K562 (cell line): ENCODE data around the gene BPTF. TPM values are rescaled to one million over a fixed set of nuclear protein-coding genes. Genes with fewer than 3 reads are reported as not detected.

Experiments
- ATAC-seq: fragments of 200-7000 bp; cut with Tn5 transposase; 3 replicates; pipeline ENCODE4 v1.9.1; 2020; ENCODE audit warnings: moderate library complexity
- BruUV-seq: library from RNA; stranded (reverse); fragments of 400-500 nt; replicated peaks from 2 replicates; lab custom pipeline; 2021; lab: Mats Ljungman, UMichigan
- CTCF ChIA-PET: fragments of 300-600 bp; formaldehyde crosslinking; extraction: SDS; loops from one replicate; lab custom pipeline; 2021; ENCODE audit warnings: low intra/inter-chr PET ratio; lab: Yijun Ruan, JAX
- POLR2A ChIA-PET: fragments of 300-600, 350-650 bp; sonication (Branson Sonifier 250); formaldehyde crosslinking; extraction: SDS; loops from one replicate; lab custom pipeline; 2021; ENCODE audit warnings: antibody characterized with exemption, inconsistent platforms; lab: Yijun Ruan, JAX
- DNase-seq, 4 experiments: peaks; one replicate each; pipeline versions ENCODE4 v3.0.0 to v3.0.0-alpha.2; 2011 to 2018; ENCODE audit warnings: low spot score in 3 of 4, mixed read lengths in 3 of 4; ENCODE audit errors: extremely low read depth in 1 of 4
- FAIRE-seq: peaks from 2 replicates; lab custom pipeline; 2011; peaks lifted over from hg19 to GRCh38; lab: Jason Lieb, UNC
- H2AFZ ChIP-seq: 2 replicates; pipeline ENCODE4 v1.6.0; 2011; ENCODE audit warnings: low read depth, low read length, control low read depth, inconsistent platforms
- H3K27ac ChIP-seq: fragments of 200-600 bp; 3 replicates; pipeline ENCODE4 v1.8.0; 2011; ENCODE audit warnings: low read depth, mild to moderate bottlenecking, control low read depth, inconsistent platforms, low read length, moderate library complexity, mixed read lengths; ENCODE audit errors: extremely low read depth
- H3K27me3 ChIP-seq, 2 experiments: fragments of 300-600 bp in 1 of 2; 2 replicates in 1 of 2; 3 replicates in 1 of 2; pipeline versions ENCODE4 v1.6.0 to v1.8.0; 2011; ENCODE audit warnings: inconsistent platforms in 2 of 2, low read length in 2 of 2, mild to moderate bottlenecking in 1 of 2, mixed read lengths in 1 of 2, moderate library complexity in 1 of 2; ENCODE audit not compliant: control insufficient read depth in 2 of 2, insufficient read depth in 2 of 2
- H3K36me3 ChIP-seq: fragments of 300-600 bp; 3 replicates; pipeline ENCODE4 v1.8.0; 2011; ENCODE audit warnings: mild to moderate bottlenecking, low read length, inconsistent platforms; ENCODE audit not compliant: control insufficient read depth, insufficient read depth
- H3K4me1 ChIP-seq, 2 experiments: fragments of 200-600 bp in 1 of 2; replicated peaks in 1 of 2; 2 replicates in 1 of 2; 3 replicates in 1 of 2; pipeline versions ENCODE4 v1.5.1 to v1.8.0; 2011; ENCODE audit warnings: inconsistent platforms in 2 of 2, low read length in 2 of 2, mild to moderate bottlenecking in 1 of 2, mixed read lengths in 1 of 2, moderate library complexity in 1 of 2; ENCODE audit not compliant: control insufficient read depth in 2 of 2, insufficient read depth in 2 of 2
- H3K4me2 ChIP-seq: 2 replicates; pipeline ENCODE4 v1.6.1; 2011; ENCODE audit warnings: low read length, control low read depth, inconsistent platforms, mixed read lengths; ENCODE audit not compliant: insufficient read depth
- H3K4me3 ChIP-seq: fragments of 200-600 bp; sonication (generic), shearing (Covaris generic); 2 replicates; pipeline ENCODE4 v1.5.1; 2016; ENCODE audit warnings: control low read depth, inconsistent platforms
- H3K79me2 ChIP-seq: fragments of 200-600 bp; 3 replicates; pipeline ENCODE4 v1.8.0; 2011; ENCODE audit warnings: low read length, inconsistent platforms; ENCODE audit not compliant: control insufficient read depth, insufficient read depth
- H3K9ac ChIP-seq, 2 experiments: 2 replicates each; pipeline versions ENCODE4 v1.6.0 to v1.6.1; 2011; ENCODE audit warnings: low read depth in 2 of 2, low read length in 2 of 2, control low read depth in 1 of 2, inconsistent platforms in 1 of 2, mild to moderate bottlenecking in 1 of 2, mixed read lengths in 1 of 2; ENCODE audit not compliant: insufficient read depth in 1 of 2
- H3K9me1 ChIP-seq: one replicate; pipeline ENCODE4 v1.6.0; 2011; ENCODE audit warnings: inconsistent platforms, mild to moderate bottlenecking, low read length, moderate library complexity; ENCODE audit not compliant: control insufficient read depth, insufficient read depth
- H3K9me3 ChIP-seq: replicated peaks from 2 replicates; pipeline ENCODE4 v1.5.1; 2011; ENCODE audit warnings: low read depth, low read length, inconsistent platforms; ENCODE audit not compliant: control insufficient read depth, insufficient read depth
- H4K20me1 ChIP-seq: replicated peaks from 2 replicates; pipeline ENCODE4 v1.6.1; 2011; ENCODE audit warnings: low read length, inconsistent platforms, mixed read lengths; ENCODE audit not compliant: control insufficient read depth, insufficient read depth
- RAD21 ChIP-seq, 2 experiments: fragments of 250-450 bp in 1 of 2; fragments of 450-650 bp in 1 of 2; sonication (Bioruptor Pico) in 1 of 2; formaldehyde crosslinking in 1 of 2; IDR thresholded peaks in 1 of 2; conservative IDR thresholded peaks in 1 of 2; 2 replicates each; pipeline versions ENCODE4 v1.4.0 to v1.8.0; 2020 to 2022; ENCODE audit warnings: mild to moderate bottlenecking in 2 of 2, moderate library complexity in 1 of 2
- WGBS: fragments of 100-300 bp; shearing (Covaris generic); methylation state at CpG from one replicate; pipeline ENCODE4 v1.1.6; 2016; ENCODE audit warnings: low coverage, mixed read lengths; ENCODE audit not compliant: insufficient coverage; ENCODE audit errors: missing lambda C conversion rate; 5-methylcytosine and 5-hydroxymethylcytosine counted together
- in situ Hi-C: fragments of 300-500 bp; cut with MboI; formaldehyde crosslinking; loops from 4 replicates; pipeline ENCODE4 v1.15.0; 2018; ENCODE audit warnings: inconsistent platforms, mixed read lengths
- intact Hi-C: fragments of 100-400 bp; cut with micrococcal nuclease; formaldehyde crosslinking; loops from 2 replicates; pipeline ENCODE4 v1.14.2; 2022
- polyA plus RNA-seq, 8 experiments: library from polyadenylated mRNA; depleted of rRNA in 4 of 8; stranded (reverse) in 5 of 8; unstranded in 3 of 8; fragments of >200 nt; fragmentation: Nextera tagmentation in 2 of 8; fragmentation: Illumina TruSeq in 1 of 8; extraction: Ambion mirVana in 2 of 8; extraction: Trizol in 1 of 8; gene quantifications; 2 replicates each; pipeline versions ENCODE4 v1.2.1 to v1.2.3, GENCODE V29; 2011 to 2014; ENCODE audit warnings: inconsistent platforms in 1 of 8, missing spikeins in 1 of 8
- total RNA-seq, 7 experiments: library from RNA; depleted of rRNA in 6 of 7; stranded (reverse); fragments of >200 nt in 6 of 7; fragmentation: Illumina TruSeq in 2 of 7; extraction: Trizol in 2 of 7; gene quantifications; 2 replicates each; pipeline versions ENCODE4 v1.2.1 to v1.2.3, GENCODE V29; 2011 to 2021; ENCODE audit warnings: low replicate concordance in 1 of 7
- TF ChIP-seq, protein P1 (sequence below), 3 experiments: IDR thresholded peaks in 2 of 3; conservative IDR thresholded peaks in 1 of 3; 2 replicates each; pipeline ENCODE4 v1.5.1; 2011 to 2012; ENCODE audit warnings: low read length in 3 of 3, mild to moderate bottlenecking in 3 of 3, control low read depth in 2 of 3, improper control_type of control experiment in 1 of 3, inconsistent platforms in 1 of 3, low read depth in 1 of 3, mixed read lengths in 1 of 3, moderate library complexity in 1 of 3; ENCODE audit not compliant: insufficient read depth in 2 of 3
- TF ChIP-seq, protein P2 (sequence below), 2 experiments: fragments of 450-650 bp; IDR thresholded peaks; 2 replicates each; pipeline ENCODE4 v1.6.1; 2016; ENCODE audit warnings: mild to moderate bottlenecking in 2 of 2, borderline replicate concordance in 1 of 2, low read depth in 1 of 2, moderate library complexity in 1 of 2

BPTF gene
- total and polyA plus RNA-seq, 9 of the 15 experiments (the other 6 are each of a cell fraction or from before 2014, with no cell fraction given) = 12.5 to 52.1 (median 26.9) TPM

DNA sequence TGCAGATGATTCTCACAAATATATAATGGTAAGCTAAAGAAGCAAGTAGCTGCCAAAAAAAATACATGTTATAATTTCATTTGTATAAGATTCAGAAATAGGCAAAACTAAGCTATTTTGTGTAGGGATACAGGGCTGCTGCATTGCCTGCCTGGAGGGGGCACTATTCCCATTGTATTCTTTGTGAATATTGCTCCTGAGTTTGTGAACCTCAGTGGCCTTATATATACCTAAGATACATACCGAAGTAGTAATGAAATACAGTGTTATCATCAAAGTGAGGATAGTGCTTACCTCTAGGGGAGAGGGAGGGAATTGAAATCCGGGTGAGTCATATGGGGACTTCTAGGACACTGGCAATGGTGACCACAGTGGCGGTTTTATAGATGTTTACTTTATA is 117.5 kb downstream of the BPTF start:
- Histone ChIP-seq H4K20me1 (no peaks in the 10 kb centered on the region), H3K9me1 (no peaks in the 10 kb centered on the region), H3K27ac (no peak overlapping the region), H3K4me3 (no peak overlapping the region), H3K4me1 (no peaks in the 10 kb centered on the region), H3K79me2 (no peaks in the 10 kb centered on the region), H2AFZ (no peak overlapping the region), H3K27me3 (no peaks in the 10 kb centered on the region), H3K36me3 (peaks cover 91% of the 10 kb centered on the region), H3K9me3 (no peaks in the 10 kb centered on the region), H3K4me2 (no peak overlapping the region), H3K9ac (no peak overlapping the region)
- POLR2A ChIA-PET = interaction anchor here (1.0 to 1.5 kb wide), 2 partner anchors 9 to 10 kb away, joined by 3 to 4 read pairs; no protein-coding TSS in a partner anchor
- intact Hi-C loops = no loop called here
- WGBS = 67% methylated on average over 3 of the region's 3 CpGs
- BruUV-seq = no TSS peak
- ATAC-seq = peak; percentile 79
- FAIRE-seq = no peak
- peak; percentile 22 to 39 (median 32) for DNase-seq
- TF ChIP-seq, protein P1, sequence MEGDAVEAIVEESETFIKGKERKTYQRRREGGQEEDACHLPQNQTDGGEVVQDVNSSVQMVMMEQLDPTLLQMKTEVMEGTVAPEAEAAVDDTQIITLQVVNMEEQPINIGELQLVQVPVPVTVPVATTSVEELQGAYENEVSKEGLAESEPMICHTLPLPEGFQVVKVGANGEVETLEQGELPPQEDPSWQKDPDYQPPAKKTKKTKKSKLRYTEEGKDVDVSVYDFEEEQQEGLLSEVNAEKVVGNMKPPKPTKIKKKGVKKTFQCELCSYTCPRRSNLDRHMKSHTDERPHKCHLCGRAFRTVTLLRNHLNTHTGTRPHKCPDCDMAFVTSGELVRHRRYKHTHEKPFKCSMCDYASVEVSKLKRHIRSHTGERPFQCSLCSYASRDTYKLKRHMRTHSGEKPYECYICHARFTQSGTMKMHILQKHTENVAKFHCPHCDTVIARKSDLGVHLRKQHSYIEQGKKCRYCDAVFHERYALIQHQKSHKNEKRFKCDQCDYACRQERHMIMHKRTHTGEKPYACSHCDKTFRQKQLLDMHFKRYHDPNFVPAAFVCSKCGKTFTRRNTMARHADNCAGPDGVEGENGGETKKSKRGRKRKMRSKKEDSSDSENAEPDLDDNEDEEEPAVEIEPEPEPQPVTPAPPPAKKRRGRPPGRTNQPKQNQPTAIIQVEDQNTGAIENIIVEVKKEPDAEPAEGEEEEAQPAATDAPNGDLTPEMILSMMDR (IDR thresholded peaks at IDR 0.05 in 2 of 3, conservative IDR thresholded peaks at IDR 0.05 in 1 of 3; ENCODE audit: insufficient read depth in 2 of 3, low read depth in 1 of 3, low read length in 3 of 3) = peak; percentile 34 to 61 (median 59); a peak in 5 of 6 replicates
- TF ChIP-seq, protein P2, sequence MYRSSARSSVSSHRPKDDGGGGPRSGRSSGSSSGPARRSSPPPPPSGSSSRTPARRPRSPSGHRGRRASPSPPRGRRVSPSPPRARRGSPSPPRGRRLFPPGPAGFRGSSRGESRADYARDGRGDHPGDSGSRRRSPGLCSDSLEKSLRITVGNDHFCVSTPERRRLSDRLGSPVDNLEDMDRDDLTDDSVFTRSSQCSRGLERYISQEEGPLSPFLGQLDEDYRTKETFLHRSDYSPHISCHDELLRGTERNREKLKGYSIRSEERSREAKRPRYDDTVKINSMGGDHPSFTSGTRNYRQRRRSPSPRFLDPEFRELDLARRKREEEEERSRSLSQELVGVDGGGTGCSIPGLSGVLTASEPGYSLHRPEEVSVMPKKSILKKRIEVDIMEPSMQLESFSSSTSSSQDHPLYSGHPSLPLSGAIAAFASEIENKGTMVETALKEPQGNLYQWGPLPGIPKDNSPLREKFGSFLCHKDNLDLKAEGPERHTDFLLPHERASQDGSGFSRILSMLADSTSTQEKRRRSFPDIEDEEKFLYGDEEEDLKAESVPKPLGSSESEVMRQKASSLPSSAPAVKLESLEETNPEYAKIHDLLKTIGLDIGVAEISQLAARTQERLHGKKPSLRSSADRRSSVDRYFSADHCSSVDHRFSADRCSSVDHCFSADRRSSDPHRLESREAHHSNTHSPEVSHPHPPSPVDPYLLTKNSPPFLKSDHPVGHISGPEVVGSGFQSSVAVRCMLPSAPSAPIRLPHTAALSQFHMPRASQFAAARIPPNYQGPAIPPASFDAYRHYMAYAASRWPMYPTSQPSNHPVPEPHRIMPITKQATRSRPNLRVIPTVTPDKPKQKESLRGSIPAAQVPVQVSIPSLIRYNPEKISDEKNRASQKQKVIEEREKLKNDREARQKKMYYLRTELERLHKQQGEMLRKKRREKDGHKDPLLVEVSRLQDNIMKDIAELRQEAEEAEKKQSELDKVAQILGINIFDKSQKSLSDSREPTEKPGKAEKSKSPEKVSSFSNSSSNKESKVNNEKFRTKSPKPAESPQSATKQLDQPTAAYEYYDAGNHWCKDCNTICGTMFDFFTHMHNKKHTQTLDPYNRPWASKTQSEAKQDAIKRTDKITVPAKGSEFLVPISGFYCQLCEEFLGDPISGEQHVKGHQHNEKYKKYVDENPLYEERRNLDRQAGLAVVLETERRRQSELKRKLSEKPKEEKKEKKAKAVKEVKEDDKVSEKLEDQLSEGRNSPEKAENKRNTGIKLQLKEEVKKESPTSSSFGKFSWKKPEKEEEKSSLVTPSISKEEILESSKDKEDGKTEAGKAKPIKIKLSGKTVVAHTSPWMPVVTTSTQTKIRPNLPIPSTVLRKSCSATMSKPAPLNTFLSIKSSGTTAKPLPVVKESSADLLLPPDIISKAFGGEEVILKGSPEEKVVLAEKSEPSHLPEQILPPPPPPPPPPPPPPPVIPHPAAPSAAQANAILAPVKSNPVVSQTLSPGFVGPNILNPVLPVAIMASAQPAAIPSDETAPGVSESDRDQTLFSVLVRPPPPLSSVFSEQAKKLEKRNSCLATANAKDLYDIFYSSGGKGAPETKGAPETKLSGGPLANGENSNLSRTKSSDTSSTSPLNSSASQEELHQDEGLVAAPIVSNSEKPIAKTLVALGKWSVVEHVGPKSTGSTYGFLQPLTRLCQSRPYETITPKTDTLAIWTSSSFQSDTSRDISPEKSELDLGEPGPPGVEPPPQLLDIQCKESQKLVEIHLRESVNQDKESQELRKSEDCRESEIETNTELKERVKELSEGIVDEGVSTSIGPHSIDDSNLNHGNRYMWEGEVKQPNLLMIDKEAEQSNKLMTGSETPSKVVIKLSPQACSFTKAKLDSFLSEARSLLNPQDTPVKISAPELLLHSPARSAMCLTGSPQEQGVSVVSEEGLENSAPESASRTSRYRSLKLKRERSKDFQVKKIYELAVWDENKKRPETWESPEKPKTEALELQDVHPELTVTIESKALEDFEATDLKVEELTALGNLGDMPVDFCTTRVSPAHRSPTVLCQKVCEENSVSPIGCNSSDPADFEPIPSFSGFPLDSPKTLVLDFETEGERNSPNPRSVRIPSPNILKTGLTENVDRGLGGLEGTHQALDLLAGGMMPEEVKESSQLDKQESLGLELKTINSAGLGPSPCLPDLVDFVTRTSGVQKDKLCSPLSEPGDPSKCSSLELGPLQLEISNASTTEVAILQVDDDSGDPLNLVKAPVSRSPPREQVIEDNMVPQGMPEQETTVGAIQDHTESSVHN (IDR thresholded peaks at IDR 0.05; ENCODE audit: borderline replicate concordance in 1 of 2, low read depth in 1 of 2) = no peak
- peak; percentile 5 to 30; a peak in 1 of 4 replicates for TF ChIP-seq RAD21 (CRISPR knock-in tag; conservative IDR thresholded peaks at IDR 0.05 in 1 of 2, IDR thresholded peaks at IDR 0.05 in 1 of 2)
- CTCF ChIA-PET = interaction anchor here (1.6 kb wide), 1 partner anchor 520 kb away, joined by 4 read pairs; no protein-coding TSS in a partner anchor
- in situ Hi-C loops = no loop called here
